HepG2 (cell line): ENCODE results near the gene URB1.

ENCODE experiments used
- CTCF ChIP-seq: sonication (generic); formaldehyde crosslinking; IDR thresholded peaks from 2 replicates; pipeline ENCODE4 v1.5.0; 2020; ENCODE audit warnings: mild to moderate bottlenecking, missing genetic modification reagents, moderate library complexity
- ELF4 ChIP-seq: sonication (generic); formaldehyde crosslinking; IDR thresholded peaks from 2 replicates; pipeline ENCODE4 v1.5.0; 2020; ENCODE audit warnings: missing genetic modification reagents, mild to moderate bottlenecking, moderate library complexity, borderline replicate concordance
- SRF ChIP-seq: IDR thresholded peaks from 2 replicates; pipeline ENCODE4 v1.6.1; 2011; ENCODE audit warnings: mild to moderate bottlenecking, low read depth, low read length, moderate library complexity
- ZNF121 ChIP-seq: sonication (generic); formaldehyde crosslinking; IDR thresholded peaks from 2 replicates; pipeline ENCODE4 v1.5.0; 2020; ENCODE audit warnings: mild to moderate bottlenecking, missing genetic modification reagents
- ZNF468 ChIP-seq: sonication (generic); formaldehyde crosslinking; IDR thresholded peaks from 2 replicates; pipeline ENCODE4 v1.8.0; 2022; ENCODE audit warnings: mild to moderate bottlenecking, moderate library complexity, missing genetic modification reagents
- ZNF512B ChIP-seq: sonication (generic); formaldehyde crosslinking; IDR thresholded peaks from 2 replicates; pipeline ENCODE4 v1.5.1; 2020; ENCODE audit warnings: missing genetic modification reagents, mild to moderate bottlenecking, borderline replicate concordance

GRCh38 chr21:32377991-32378390 is 14.8 kb downstream of the URB1 start:
- TF ChIP-seq SRF: no peak
- TF ChIP-seq ELF4: no peak
- TF ChIP-seq CTCF (CRISPR knock-in tag): no peak
- TF ChIP-seq ZNF121 (CRISPR knock-in tag): no peak
- no peak for TF ChIP-seq ZNF512B
- no peak for TF ChIP-seq ZNF468
